H9 (cell line): ENCODE results near the gene MSH4. TPM values are rescaled to one million over a fixed set of nuclear protein-coding genes. Genes with fewer than 3 reads are reported as not detected.

Experiments used
- DNase-seq: peaks from one replicate; pipeline ENCODE4 v3.0.0-alpha.2; 2017
- H2AFZ ChIP-seq: one replicate; pipeline ENCODE4 v1.6.1; 2013; ENCODE audit warnings: mild to moderate bottlenecking, low read length, control low read depth, moderate library complexity
- H2AK5ac ChIP-seq: 2 replicates; pipeline ENCODE4 v1.6.1; 2013; ENCODE audit warnings: low read length, control low read depth, mixed read lengths; ENCODE audit not compliant: insufficient read length
- H2BK120ac ChIP-seq: one replicate; pipeline ENCODE4 v1.6.1; 2013; ENCODE audit warnings: low read depth, mild to moderate bottlenecking, low read length, control low read depth, inconsistent platforms; ENCODE audit not compliant: poor library complexity, severe bottlenecking
- H2BK12ac ChIP-seq: 2 replicates; pipeline ENCODE4 v1.6.1; 2013; ENCODE audit warnings: low read length, control low read depth, mixed read lengths, low read depth; ENCODE audit not compliant: insufficient read length
- H2BK15ac ChIP-seq: 2 replicates; pipeline ENCODE4 v1.6.1; 2013; ENCODE audit warnings: low read depth, low read length, control low read depth
- H2BK20ac ChIP-seq: one replicate; pipeline ENCODE4 v1.6.1; 2013; ENCODE audit warnings: low read depth, mild to moderate bottlenecking, low read length, control low read depth, inconsistent platforms; ENCODE audit not compliant: poor library complexity, severe bottlenecking
- H2BK5ac ChIP-seq: 2 replicates; pipeline ENCODE4 v1.6.1; 2013; ENCODE audit warnings: low read length, control low read depth, mixed read lengths; ENCODE audit not compliant: insufficient read length
- H3K14ac ChIP-seq: 2 replicates; pipeline ENCODE4 v1.6.1; 2013; ENCODE audit warnings: low read length, control low read depth; ENCODE audit not compliant: insufficient read depth
- H3K18ac ChIP-seq: 2 replicates; pipeline ENCODE4 v1.6.1; 2013; ENCODE audit warnings: low read depth, mild to moderate bottlenecking, mixed read lengths, low read length, control low read depth; ENCODE audit not compliant: insufficient read length
- H3K23ac ChIP-seq: 2 replicates; pipeline ENCODE4 v1.6.1; 2013; ENCODE audit warnings: low read length, control low read depth, mixed read lengths, low read depth; ENCODE audit not compliant: insufficient read length
- H3K23me2 ChIP-seq: 2 replicates; pipeline ENCODE4 v1.6.1; 2013; ENCODE audit warnings: low read depth, mild to moderate bottlenecking, mixed read lengths, low read length, control low read depth; ENCODE audit not compliant: insufficient read length, poor library complexity, severe bottlenecking
- H3K27ac ChIP-seq: 2 replicates; pipeline ENCODE4 v1.5.1; 2013; ENCODE audit warnings: low read length, control low read depth, mixed read lengths, low read depth; ENCODE audit not compliant: insufficient read length
- H3K27me3 ChIP-seq: 2 replicates; pipeline ENCODE4 v1.6.1; 2013; ENCODE audit warnings: low read length, control low read depth, inconsistent platforms; ENCODE audit not compliant: insufficient read depth
- H3K4ac ChIP-seq: 2 replicates; pipeline ENCODE4 v1.6.1; 2013; ENCODE audit warnings: low read depth, mild to moderate bottlenecking, control low read depth, inconsistent platforms, low read length, moderate library complexity
- H3K4me1 ChIP-seq: 2 replicates; pipeline ENCODE4 v1.6.1; 2013; ENCODE audit warnings: low read length, control low read depth, inconsistent platforms; ENCODE audit not compliant: insufficient read depth
- H3K4me2 ChIP-seq: 2 replicates; pipeline ENCODE4 v1.6.1; 2013; ENCODE audit warnings: low read length, control low read depth, mixed read lengths; ENCODE audit not compliant: insufficient read length, insufficient read depth
- H3K56ac ChIP-seq: 2 replicates; pipeline ENCODE4 v1.6.1; 2013; ENCODE audit warnings: low read depth, mild to moderate bottlenecking, mixed read lengths, low read length, control low read depth; ENCODE audit not compliant: insufficient read length
- H3K79me1 ChIP-seq: 2 replicates; pipeline ENCODE4 v1.6.1; 2013; ENCODE audit warnings: low read depth, mild to moderate bottlenecking, moderate library complexity, low read length, control low read depth, inconsistent platforms; ENCODE audit not compliant: insufficient read depth, poor library complexity, severe bottlenecking
- H3K79me2 ChIP-seq: 2 replicates; pipeline ENCODE4 v1.6.1; 2013; ENCODE audit warnings: low read length, control low read depth, inconsistent platforms; ENCODE audit not compliant: insufficient read depth
- H3K9ac ChIP-seq: 2 replicates; pipeline ENCODE4 v1.6.1; 2013; ENCODE audit warnings: low read length, control low read depth, mixed read lengths; ENCODE audit not compliant: insufficient read length; ENCODE audit errors: extremely low read depth
- H3K9me3 ChIP-seq: one replicate; pipeline ENCODE4 v1.6.1; 2013; ENCODE audit warnings: low read depth, low read length, inconsistent platforms; ENCODE audit not compliant: control insufficient read depth
- H3T11ph ChIP-seq: one replicate; pipeline ENCODE4 v1.6.1; 2013; ENCODE audit warnings: mild to moderate bottlenecking, low read length, control low read depth, inconsistent platforms
- H4K20me1 ChIP-seq: one replicate; pipeline ENCODE4 v1.6.1; 2013; ENCODE audit not compliant: control insufficient read depth, insufficient read length, insufficient read depth
- H4K5ac ChIP-seq: 2 replicates; pipeline ENCODE4 v1.6.1; 2013; ENCODE audit warnings: low read depth, mild to moderate bottlenecking, mixed read lengths, low read length, control low read depth; ENCODE audit not compliant: insufficient read length
- H4K8ac ChIP-seq: replicated peaks from 2 replicates; pipeline ENCODE4 v1.6.1; 2013; ENCODE audit warnings: low read length, control low read depth, mixed read lengths, low read depth; ENCODE audit not compliant: insufficient read length
- H4K91ac ChIP-seq: 2 replicates; pipeline ENCODE4 v1.6.1; 2013; ENCODE audit warnings: low read depth, mild to moderate bottlenecking, moderate library complexity, mixed read lengths, low read length, control low read depth; ENCODE audit not compliant: insufficient read length
- H3K27ac Mint-ChIP-seq, 3 experiments: 2 replicates in 2 of 3; 3 replicates in 1 of 3; pipeline ENCODE4 v1.8.0; 2020 to 2021; ENCODE audit warnings: mixed read lengths in 3 of 3, mild to moderate bottlenecking in 1 of 3, moderate library complexity in 1 of 3
- H3K27me3 Mint-ChIP-seq: 2 replicates; pipeline ENCODE4 v1.8.0; 2021; ENCODE audit warnings: low read depth, mild to moderate bottlenecking, moderate library complexity, mixed read lengths
- H3K36me3 Mint-ChIP-seq, 3 experiments: 2 replicates in 2 of 3; 3 replicates in 1 of 3; pipeline ENCODE4 v1.8.0; 2020 to 2021; ENCODE audit warnings: low read depth in 3 of 3, mixed read lengths in 3 of 3; ENCODE audit not compliant: insufficient read depth in 1 of 3
- H3K4me1 Mint-ChIP-seq, 2 experiments: 2 replicates each; pipeline ENCODE4 v1.8.0; 2020; ENCODE audit warnings: mixed read lengths in 2 of 2
- H3K4me3 Mint-ChIP-seq, 2 experiments: 2 replicates in 1 of 2; 3 replicates in 1 of 2; pipeline ENCODE4 v1.8.0; 2020 to 2021; ENCODE audit warnings: mild to moderate bottlenecking in 2 of 2, mixed read lengths in 2 of 2, moderate library complexity in 1 of 2
- H3K9me3 Mint-ChIP-seq, 2 experiments: 2 replicates in 1 of 2; 3 replicates in 1 of 2; pipeline ENCODE4 v1.8.0; 2020; ENCODE audit warnings: mild to moderate bottlenecking in 2 of 2, mixed read lengths in 2 of 2, moderate library complexity in 1 of 2
- CTCF ChIP-seq: fragments of 200-600 bp; sonication (generic); conservative IDR thresholded peaks from 3 replicates; pipeline ENCODE4 v1.8.0; 2021; ENCODE audit warnings: antibody characterized with exemption, mild to moderate bottlenecking
- WGBS: extraction: QIAGEN DNeasy Blood & Tissue Kit; methylation state at CpG from one replicate; pipeline ENCODE4 v1.1.7; 2013; ENCODE audit warnings: missing lambda C conversion rate, low lambda C conversion rate, mixed read lengths; ENCODE audit not compliant: insufficient read length; ENCODE audit errors: extremely low coverage; 5-methylcytosine and 5-hydroxymethylcytosine counted together
- total RNA-seq: library from RNA; stranded (reverse); gene quantifications from 2 replicates; pipeline ENCODE4 v1.2.1, GENCODE V29; 2021

The MSH4 gene
- total RNA-seq, 1 experiment from 2014 or later: 0.63 TPM

GRCh38 chr1:75764057-75764655 lies 32.5 kb upstream of the MSH4 start:
- Mint-ChIP-seq H3K4me3 (no peak overlapping the region), H3K36me3 (peaks cover under 1 to 11% (median 3%) of the 10 kb centered on the region in 3 experiments; a peak in 5 of 7 replicates), H3K27ac (peak overlapping the region in 1 of 3 experiments; percentile 52; a peak in 1 of 7 replicates), H3K27me3 (no peaks in the 10 kb centered on the region), H3K9me3 (no peaks in the 10 kb centered on the region), H3K4me1 (peaks cover 0 to 4% of the 10 kb centered on the region in 2 experiments; a peak in 1 of 4 replicates)
- Histone ChIP-seq H3K23me2 (no peaks in the 10 kb centered on the region), H4K20me1 (no peaks in the 10 kb centered on the region), H3K23ac (no peak overlapping the region), H3K79me1 (no peaks in the 10 kb centered on the region), H3K4me1 (no peaks in the 10 kb centered on the region), H3K18ac (no peak overlapping the region), H2BK20ac (no peak overlapping the region), H2BK12ac (no peak overlapping the region), H3K9ac (no peak overlapping the region), H3K4me2 (no peak overlapping the region), H4K91ac (no peak overlapping the region), H2BK15ac (no peak overlapping the region), H3K27me3 (no peaks in the 10 kb centered on the region), H3K9me3 (no peaks in the 10 kb centered on the region), H4K5ac (no peak overlapping the region), H3K4ac (no peak overlapping the region), H3K79me2 (no peaks in the 10 kb centered on the region), H2AK5ac (no peak overlapping the region), H3K14ac (no peak overlapping the region), H2BK5ac (no peak overlapping the region), H2AFZ (no peak overlapping the region), H3K56ac (no peak overlapping the region), H2BK120ac (no peak overlapping the region), H3T11ph (no peak overlapping the region), H4K8ac (no peak overlapping the region), H3K27ac (no peak overlapping the region)
- no peak for DNase-seq
- no peak for TF ChIP-seq CTCF
- WGBS: no CpG with 5 or more reads among the region's 1 CpG
